GM12878 (cell line): Measurements from ENCODE around the gene CREB5. TPM values are rescaled to one million over a fixed set of nuclear protein-coding genes. Genes with fewer than 3 reads are reported as not detected.

Experiments used
- ATAC-seq: fragments of 200-7000 bp; cut with Tn5 transposase; 3 replicates; pipeline ENCODE4 v1.9.1; 2020; ENCODE audit warnings: mild to moderate bottlenecking, moderate library complexity
- BruUV-seq: library from RNA; stranded (reverse); fragments of 400-500 nt; replicated peaks from 2 replicates; lab custom pipeline; 2021; lab: Mats Ljungman, UMichigan
- CTCF ChIA-PET: fragments of 300-600 bp; sonication (Branson Sonifier 250); formaldehyde crosslinking; extraction: SDS; loops from one replicate; lab custom pipeline; 2021; ENCODE audit warnings: inconsistent platforms; lab: Yijun Ruan, JAX
- POLR2A ChIA-PET: fragments of 350-600 bp; formaldehyde crosslinking; extraction: SDS; loops from one replicate; lab custom pipeline; 2021; ENCODE audit warnings: inconsistent platforms; lab: Charles Lee
- RAD21 ChIA-PET: fragments of 300-600 bp; sonication (Branson Sonifier 250); formaldehyde crosslinking; loops from one replicate; lab custom pipeline; 2023; ENCODE audit warnings: antibody characterized with exemption; ENCODE audit not compliant: unreplicated experiment; lab: Charles Lee
- SMC1A ChIA-PET: fragments of 300-600 bp; sonication (Branson Sonifier 250); formaldehyde crosslinking; loops from one replicate; lab custom pipeline; 2023; ENCODE audit not compliant: unreplicated experiment, uncharacterized antibody; lab: Charles Lee
- DNase-seq: peaks from one replicate; pipeline ENCODE4 v3.0.0-alpha.2; 2011; ENCODE audit warnings: low read depth, low spot score
- FAIRE-seq: peaks from 3 replicates; lab custom pipeline; 2011; peaks lifted over from hg19 to GRCh38; lab: Jason Lieb, UNC
- H2AFZ ChIP-seq: 2 replicates; pipeline ENCODE4 v1.6.0; 2011; ENCODE audit warnings: low read depth, low read length, control low read depth; ENCODE audit not compliant: control insufficient read depth
- H3K27ac ChIP-seq: 2 replicates; pipeline ENCODE4 v1.5.1; 2011; ENCODE audit warnings: control low read depth; ENCODE audit not compliant: control insufficient read depth, insufficient read depth
- H3K27me3 ChIP-seq, 2 experiments: replicated peaks in 1 of 2; 2 replicates each; pipeline versions ENCODE4 v1.6.0 to v1.6.1; 2011; ENCODE audit warnings: low read length in 1 of 2; ENCODE audit not compliant: control insufficient read depth in 2 of 2, insufficient read depth in 2 of 2
- H3K36me3 ChIP-seq, 2 experiments: 2 replicates each; pipeline ENCODE4 v1.5.1; 2011; ENCODE audit warnings: low read length in 1 of 2; ENCODE audit not compliant: control insufficient read depth in 2 of 2, insufficient read depth in 2 of 2
- H3K4me1 ChIP-seq: 2 replicates; pipeline ENCODE4 v1.6.1; 2011; ENCODE audit warnings: mild to moderate bottlenecking, low read length, moderate library complexity, mixed read lengths; ENCODE audit not compliant: control insufficient read depth, insufficient read depth
- H3K4me2 ChIP-seq: 2 replicates; pipeline ENCODE4 v1.6.0; 2011; ENCODE audit warnings: control low read depth; ENCODE audit not compliant: control insufficient read depth, insufficient read depth
- H3K4me3 ChIP-seq: fragments of 200-600 bp; sonication (generic); 2 replicates; pipeline ENCODE4 v1.5.1; 2016
- H3K79me2 ChIP-seq: 2 replicates; pipeline ENCODE4 v1.6.0; 2011; ENCODE audit warnings: low read length; ENCODE audit not compliant: control insufficient read depth, insufficient read depth
- H3K9ac ChIP-seq: 2 replicates; pipeline ENCODE4 v1.8.0; 2011; ENCODE audit warnings: low read length, control low read depth, mixed read lengths; ENCODE audit not compliant: control insufficient read depth, insufficient read depth
- H3K9me3 ChIP-seq: replicated peaks from 3 replicates; pipeline ENCODE4 v1.5.1; 2011; ENCODE audit warnings: mild to moderate bottlenecking, low read length; ENCODE audit not compliant: control insufficient read depth, insufficient read depth
- H4K20me1 ChIP-seq: 2 replicates; pipeline ENCODE4 v1.6.0; 2011; ENCODE audit not compliant: control insufficient read depth, insufficient read depth
- RB1 ChIP-seq: fragments of 450-650 bp; formaldehyde crosslinking; IDR thresholded peaks from 2 replicates; pipeline ENCODE4 v1.6.1; 2017; ENCODE audit warnings: mild to moderate bottlenecking, borderline replicate concordance
- ZNF687 ChIP-seq: fragments of 450-650 bp; IDR thresholded peaks from 2 replicates; pipeline ENCODE4 v1.6.1; 2017; ENCODE audit warnings: mild to moderate bottlenecking, moderate library complexity
- WGBS: methylation state at CpG from one replicate; pipeline ENCODE4 v1.1.6; 2016; ENCODE audit warnings: low lambda C conversion rate; ENCODE audit not compliant: insufficient replicate concordance, insufficient coverage; ENCODE audit errors: missing lambda C conversion rate; 5-methylcytosine and 5-hydroxymethylcytosine counted together
- in situ Hi-C: fragments of 300-500 bp; cut with MboI; formaldehyde crosslinking; loops from 9 replicates; pipeline ENCODE4 v1.14.3; 2018; ENCODE audit warnings: mixed read lengths
- intact Hi-C: fragments of 100-400 bp; cut with micrococcal nuclease; formaldehyde crosslinking; loops from one replicate; pipeline ENCODE4 v1.14.2; 2022; ENCODE audit not compliant: unreplicated experiment
- polyA plus RNA-seq, 11 experiments: library from polyadenylated mRNA; depleted of rRNA in 4 of 11; unstranded in 6 of 11; stranded (reverse) in 5 of 11; fragments of >200 nt; fragmentation: Nextera tagmentation in 4 of 11; fragmentation: Illumina TruSeq in 1 of 11; extraction: Ambion mirVana in 4 of 11; extraction: Trizol in 1 of 11; gene quantifications; 1 replicate in 1 of 11; 2 replicates in 10 of 11; pipeline versions ENCODE4 v1.2.1 to v1.2.3, GENCODE V29; 2011 to 2016; ENCODE audit warnings: inconsistent platforms in 2 of 11, missing spikeins in 2 of 11, low read depth in 1 of 11
- total RNA-seq, 4 experiments: library from RNA; depleted of rRNA in 3 of 4; stranded (reverse); fragments of >200 nt in 3 of 4; fragmentation: Illumina TruSeq in 1 of 4; extraction: Trizol in 1 of 4; gene quantifications; 2 replicates each; pipeline versions ENCODE4 v1.2.1 to v1.2.3, GENCODE V29; 2013 to 2021
- TF ChIP-seq, protein P1 (sequence below): IDR thresholded peaks from 2 replicates; pipeline ENCODE4 v1.6.1; 2012; ENCODE audit warnings: low read length, inconsistent platforms
- TF ChIP-seq, protein P2 (sequence below): fragments of 450-650 bp; formaldehyde crosslinking; IDR thresholded peaks from 2 replicates; pipeline ENCODE4 v1.4.0; 2020; ENCODE audit warnings: mild to moderate bottlenecking, moderate library complexity

CREB5 gene
- total and polyA plus RNA-seq, 10 of the 15 experiments (the other 5 are each of a cell fraction or from before 2014, with no cell fraction given): 12.9 to 74.1 (median 53.0) TPM

DNA sequence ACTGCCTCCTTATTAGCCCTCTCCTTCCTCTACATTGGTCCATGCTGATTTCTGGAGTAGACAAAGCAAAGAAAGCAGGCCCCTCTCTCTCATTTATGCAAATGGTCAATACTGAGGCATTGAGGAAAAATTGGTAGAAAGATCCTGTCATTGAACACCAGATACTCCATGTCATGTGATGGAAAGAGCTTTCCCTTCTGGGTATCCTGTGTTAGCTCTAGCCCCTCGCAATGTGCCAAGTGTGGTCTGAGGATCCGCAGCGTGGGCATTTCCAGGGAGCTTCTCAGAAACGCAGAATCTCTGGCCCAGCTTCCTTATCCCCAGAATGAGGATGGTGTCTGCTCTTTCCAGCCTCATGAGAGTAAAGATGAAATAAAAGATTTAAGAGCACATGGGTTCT is 159.1 kb downstream of the CREB5 start:
- no peaks in the 10 kb centered on the region for H4K20me1 ChIP-seq
- FAIRE-seq (no peak), DNase-seq (no peak), ATAC-seq (no peak)
- TF ChIP-seq, protein P1, sequence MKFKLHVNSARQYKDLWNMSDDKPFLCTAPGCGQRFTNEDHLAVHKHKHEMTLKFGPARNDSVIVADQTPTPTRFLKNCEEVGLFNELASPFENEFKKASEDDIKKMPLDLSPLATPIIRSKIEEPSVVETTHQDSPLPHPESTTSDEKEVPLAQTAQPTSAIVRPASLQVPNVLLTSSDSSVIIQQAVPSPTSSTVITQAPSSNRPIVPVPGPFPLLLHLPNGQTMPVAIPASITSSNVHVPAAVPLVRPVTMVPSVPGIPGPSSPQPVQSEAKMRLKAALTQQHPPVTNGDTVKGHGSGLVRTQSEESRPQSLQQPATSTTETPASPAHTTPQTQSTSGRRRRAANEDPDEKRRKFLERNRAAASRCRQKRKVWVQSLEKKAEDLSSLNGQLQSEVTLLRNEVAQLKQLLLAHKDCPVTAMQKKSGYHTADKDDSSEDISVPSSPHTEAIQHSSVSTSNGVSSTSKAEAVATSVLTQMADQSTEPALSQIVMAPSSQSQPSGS: no peak
- peak; percentile 61; the same call in 1 of the 2 replicates for TF ChIP-seq ZNF687
- TF ChIP-seq RB1: no peak
- TF ChIP-seq, protein P2, sequence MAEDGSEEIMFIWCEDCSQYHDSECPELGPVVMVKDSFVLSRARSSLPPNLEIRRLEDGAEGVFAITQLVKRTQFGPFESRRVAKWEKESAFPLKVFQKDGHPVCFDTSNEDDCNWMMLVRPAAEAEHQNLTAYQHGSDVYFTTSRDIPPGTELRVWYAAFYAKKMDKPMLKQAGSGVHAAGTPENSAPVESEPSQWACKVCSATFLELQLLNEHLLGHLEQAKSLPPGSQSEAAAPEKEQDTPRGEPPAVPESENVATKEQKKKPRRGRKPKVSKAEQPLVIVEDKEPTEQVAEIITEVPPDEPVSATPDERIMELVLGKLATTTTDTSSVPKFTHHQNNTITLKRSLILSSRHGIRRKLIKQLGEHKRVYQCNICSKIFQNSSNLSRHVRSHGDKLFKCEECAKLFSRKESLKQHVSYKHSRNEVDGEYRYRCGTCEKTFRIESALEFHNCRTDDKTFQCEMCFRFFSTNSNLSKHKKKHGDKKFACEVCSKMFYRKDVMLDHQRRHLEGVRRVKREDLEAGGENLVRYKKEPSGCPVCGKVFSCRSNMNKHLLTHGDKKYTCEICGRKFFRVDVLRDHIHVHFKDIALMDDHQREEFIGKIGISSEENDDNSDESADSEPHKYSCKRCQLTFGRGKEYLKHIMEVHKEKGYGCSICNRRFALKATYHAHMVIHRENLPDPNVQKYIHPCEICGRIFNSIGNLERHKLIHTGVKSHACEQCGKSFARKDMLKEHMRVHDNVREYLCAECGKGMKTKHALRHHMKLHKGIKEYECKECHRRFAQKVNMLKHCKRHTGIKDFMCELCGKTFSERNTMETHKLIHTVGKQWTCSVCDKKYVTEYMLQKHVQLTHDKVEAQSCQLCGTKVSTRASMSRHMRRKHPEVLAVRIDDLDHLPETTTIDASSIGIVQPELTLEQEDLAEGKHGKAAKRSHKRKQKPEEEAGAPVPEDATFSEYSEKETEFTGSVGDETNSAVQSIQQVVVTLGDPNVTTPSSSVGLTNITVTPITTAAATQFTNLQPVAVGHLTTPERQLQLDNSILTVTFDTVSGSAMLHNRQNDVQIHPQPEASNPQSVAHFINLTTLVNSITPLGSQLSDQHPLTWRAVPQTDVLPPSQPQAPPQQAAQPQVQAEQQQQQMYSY: no peak
- H3K9me3 ChIP-seq: no peaks in the 10 kb centered on the region; the same call in 2 of the 3 replicates
- in situ Hi-C loops (no loop called here), intact Hi-C loops (loop anchor here (2.0 kb wide), 1 partner anchor 183 kb away; no protein-coding TSS in a partner anchor)
- H3K4me2 ChIP-seq: peak overlapping the region; percentile 49
- no peak overlapping the region for H2AFZ ChIP-seq
- ChIA-PET RAD21 (interaction anchor here (0.9 to 10.4 kb wide), 27 partner anchors 8 to 263 kb away, joined by 3 to 192 read pairs (median 7); partner anchors contain the start of gene CREB5), POLR2A (interaction anchor here (0.6 to 9.5 kb wide), 15 partner anchors 8 to 160 kb away, joined by 3 to 88 read pairs (median 8); partner anchors contain the start of gene CREB5), CTCF (interaction anchor here (0.6 to 3.2 kb wide), 19 partner anchors 8 to 283 kb away, joined by 3 to 20 read pairs (median 5); partner anchors contain the start of gene CREB5), SMC1A (interaction anchor here (0.5 to 13.6 kb wide), 31 partner anchors 7 to 162 kb away, joined by 3 to 177 read pairs (median 6); partner anchors contain the start of gene CREB5)
- no peak overlapping the region for H3K4me3 ChIP-seq
- H3K9ac ChIP-seq: no peak overlapping the region; the same call in 1 of the 2 replicates
- peaks cover 12% of the 10 kb centered on the region for H3K79me2 ChIP-seq
- H3K4me1 ChIP-seq: peaks cover 23% of the 10 kb centered on the region
- WGBS: 94% methylated on average over 4 of the region's 4 CpGs
- H3K27me3 ChIP-seq: no peaks in the 10 kb centered on the region; a peak in 1 of 4 replicates
- peak overlapping the region; percentile 31; the same call in 1 of the 2 replicates for H3K27ac ChIP-seq
- H3K36me3 ChIP-seq: no peaks in the 10 kb centered on the region; a peak in 1 of 4 replicates
- BruUV-seq: no TSS peak
